SJCRH30 (cell line): ENCODE measurements around the gene PDPK1. TPM values are rescaled to one million over a fixed set of nuclear protein-coding genes. Genes with fewer than 3 reads are reported as not detected.

ENCODE experiments used
- DNase-seq, 2 experiments: peaks; one replicate each; pipeline ENCODE4 v3.0.0-alpha.2; 2015 to 2020
- H3K27ac ChIP-seq: fragments of 250-450 bp; sonication (Bioruptor Pico); 2 replicates; pipeline ENCODE4 v1.5.1; 2020; ENCODE audit warnings: mild to moderate bottlenecking, moderate library complexity
- H3K27me3 ChIP-seq: fragments of 250-450 bp; sonication (Bioruptor Pico); 2 replicates; pipeline ENCODE4 v1.5.1; 2020; ENCODE audit warnings: mild to moderate bottlenecking, moderate library complexity
- H3K36me3 ChIP-seq: fragments of 250-450 bp; sonication (Bioruptor Pico); 2 replicates; pipeline ENCODE4 v1.5.1; 2020; ENCODE audit warnings: mild to moderate bottlenecking, moderate library complexity
- H3K4me1 ChIP-seq: fragments of 250-450 bp; sonication (Bioruptor Pico); 2 replicates; pipeline ENCODE4 v1.5.1; 2020; ENCODE audit warnings: mild to moderate bottlenecking, moderate library complexity
- H3K4me3 ChIP-seq: fragments of 250-450 bp; sonication (Bioruptor Pico); 2 replicates; pipeline ENCODE4 v1.5.1; 2020; ENCODE audit warnings: mild to moderate bottlenecking, moderate library complexity
- H3K9me3 ChIP-seq: fragments of 250-450 bp; sonication (Bioruptor Pico); replicated peaks from 2 replicates; pipeline ENCODE4 v1.5.1; 2020; ENCODE audit warnings: mild to moderate bottlenecking, moderate library complexity
- total RNA-seq: library from RNA; depleted of rRNA; stranded (reverse); fragments of >200 nt; shearing (Covaris generic); gene quantifications from 2 replicates; pipeline ENCODE4 v1.2.3, GENCODE V29; 2014

Gene PDPK1
- total RNA-seq, 1 experiment from 2014 or later = 27.9 TPM

- Histone ChIP-seq H3K27me3 (no peaks in the 10 kb centered on the region), H3K36me3 (no peaks in the 10 kb centered on the region), H3K4me3 (no peak overlapping the region), H3K9me3 (no peaks in the 10 kb centered on the region), H3K4me1 (peaks cover 32% of the 10 kb centered on the region), H3K27ac (no peak overlapping the region)
- no peak for DNase-seq
These were observed 37.9 kb upstream of the PDPK1 start for GRCh38 chr16:2499890-2500429.

GRCh38 chr16:2500430-2500917 is 37.3 kb upstream of the PDPK1 start:
- Histone ChIP-seq H3K27ac (no peak overlapping the region), H3K27me3 (no peaks in the 10 kb centered on the region), H3K36me3 (no peaks in the 10 kb centered on the region), H3K9me3 (no peaks in the 10 kb centered on the region), H3K4me1 (peaks cover 32% of the 10 kb centered on the region), H3K4me3 (no peak overlapping the region)
- no peak for DNase-seq

- DNase-seq = peak; percentile 84 to 90
- H3K27ac ChIP-seq = no peak overlapping the region
- no peaks in the 10 kb centered on the region for H3K36me3 ChIP-seq
- H3K4me1 ChIP-seq = peaks cover 32% of the 10 kb centered on the region
- H3K27me3 ChIP-seq = no peaks in the 10 kb centered on the region
- H3K4me3 ChIP-seq = peak overlapping the region; percentile 25
- no peaks in the 10 kb centered on the region for H3K9me3 ChIP-seq
These were observed 36.7 kb upstream of the PDPK1 start for GRCh38 chr16:2500918-2501750.

GRCh38 chr16:2501946-2502895 is 35.6 kb upstream of the PDPK1 start:
- DNase-seq = no peak
- peaks cover 34% of the 10 kb centered on the region for H3K4me1 ChIP-seq

GRCh38 chr16:2505695-2506094 is 32.1 kb upstream of the PDPK1 start:
- Histone ChIP-seq H3K27me3 (no peaks in the 10 kb centered on the region), H3K27ac (no peak overlapping the region), H3K36me3 (no peaks in the 10 kb centered on the region), H3K9me3 (no peaks in the 10 kb centered on the region), H3K4me1 (peaks cover 28% of the 10 kb centered on the region), H3K4me3 (no peak overlapping the region)
- no peak for DNase-seq

More at GRCh38 chr16:2501946-2502895, 35.6 kb upstream of the PDPK1 start:
- Histone ChIP-seq H3K27ac (no peak overlapping the region), H3K4me3 (no peak overlapping the region), H3K27me3 (no peaks in the 10 kb centered on the region), H3K36me3 (no peaks in the 10 kb centered on the region), H3K9me3 (no peaks in the 10 kb centered on the region)

GRCh38 chr16:2507052-2507659 is 30.7 kb upstream of the PDPK1 start:
- H3K36me3 ChIP-seq = no peaks in the 10 kb centered on the region
- H3K9me3 ChIP-seq = no peaks in the 10 kb centered on the region
- peak overlapping the region; percentile 17; the same call in 1 of the 2 replicates for H3K27ac ChIP-seq
- no peak overlapping the region for H3K4me3 ChIP-seq
- peaks cover 19% of the 10 kb centered on the region for H3K4me1 ChIP-seq
- peak; percentile 43 to 54 for DNase-seq
- H3K27me3 ChIP-seq = no peaks in the 10 kb centered on the region

GRCh38 chr16:2507665-2508064 is 30.2 kb upstream of the PDPK1 start:
- Histone ChIP-seq H3K27me3 (no peaks in the 10 kb centered on the region), H3K4me1 (peaks cover 14% of the 10 kb centered on the region), H3K36me3 (no peaks in the 10 kb centered on the region), H3K4me3 (no peak overlapping the region), H3K9me3 (no peaks in the 10 kb centered on the region), H3K27ac (no peak overlapping the region)
- no peak for DNase-seq

- Histone ChIP-seq H3K27me3 (no peaks in the 10 kb centered on the region), H3K9me3 (no peaks in the 10 kb centered on the region), H3K27ac (no peak overlapping the region), H3K36me3 (no peaks in the 10 kb centered on the region), H3K4me3 (no peak overlapping the region), H3K4me1 (peaks cover 13% of the 10 kb centered on the region)
- DNase-seq = no peak
These were observed 29.0 kb upstream of the PDPK1 start for GRCh38 chr16:2508722-2509400.

GRCh38 chr16:2511128-2511800 is 26.6 kb upstream of the PDPK1 start:
- H3K9me3 ChIP-seq = no peaks in the 10 kb centered on the region
- peaks cover 22% of the 10 kb centered on the region for H3K4me1 ChIP-seq
- H3K27ac ChIP-seq = no peak overlapping the region
- no peak for DNase-seq
- no peaks in the 10 kb centered on the region for H3K27me3 ChIP-seq
- H3K4me3 ChIP-seq = no peak overlapping the region
- H3K36me3 ChIP-seq = no peaks in the 10 kb centered on the region

GRCh38 chr16:2511996-2512734 is 25.7 kb upstream of the PDPK1 start:
- no peak for DNase-seq
- no peaks in the 10 kb centered on the region for H3K27me3 ChIP-seq
- no peaks in the 10 kb centered on the region for H3K9me3 ChIP-seq
- no peaks in the 10 kb centered on the region for H3K36me3 ChIP-seq
- H3K27ac ChIP-seq = no peak overlapping the region
- H3K4me3 ChIP-seq = no peak overlapping the region
- H3K4me1 ChIP-seq = peaks cover 15% of the 10 kb centered on the region

- no peaks in the 10 kb centered on the region for H3K9me3 ChIP-seq
- H3K27ac ChIP-seq = no peak overlapping the region
- H3K4me1 ChIP-seq = peaks cover 12% of the 10 kb centered on the region; the same call in 1 of the 2 replicates
- no peaks in the 10 kb centered on the region for H3K27me3 ChIP-seq
- DNase-seq = peak; percentile 37 to 45
- H3K36me3 ChIP-seq = no peaks in the 10 kb centered on the region
- peak overlapping the region; percentile 83 for H3K4me3 ChIP-seq
These were observed 25.0 kb upstream of the PDPK1 start for GRCh38 chr16:2512735-2513404.

GRCh38 chr16:2513405-2514332 is 24.2 kb upstream of the PDPK1 start, which contains the start of gene ATP6V0C:
ATP6V0C (plus strand) TSS chr16:2513952; CDS start chr16:2514104, 152 bp downstream.
- Histone ChIP-seq H3K36me3 (no peaks in the 10 kb centered on the region), H3K4me1 (peaks cover 12% of the 10 kb centered on the region; the same call in 1 of the 2 replicates), H3K9me3 (no peaks in the 10 kb centered on the region), H3K27me3 (no peaks in the 10 kb centered on the region), H3K4me3 (peak within 1 kb of the TSS; percentile 83), H3K27ac (peak within 1 kb of the TSS; percentile 69)
- DNase-seq = peak; percentile 87 to 89
